ENCODE data around the gene CTAGE4.
A peak's percentile ranks its signal among the peaks of the same experiment; 100 is the strongest.
"Not testable (repeated sequence)": the region's sequence is repeated elsewhere in the genome, so short reads cannot be mapped to it uniquely, and the experiment has no call there.

Gene CTAGE4, protein sequence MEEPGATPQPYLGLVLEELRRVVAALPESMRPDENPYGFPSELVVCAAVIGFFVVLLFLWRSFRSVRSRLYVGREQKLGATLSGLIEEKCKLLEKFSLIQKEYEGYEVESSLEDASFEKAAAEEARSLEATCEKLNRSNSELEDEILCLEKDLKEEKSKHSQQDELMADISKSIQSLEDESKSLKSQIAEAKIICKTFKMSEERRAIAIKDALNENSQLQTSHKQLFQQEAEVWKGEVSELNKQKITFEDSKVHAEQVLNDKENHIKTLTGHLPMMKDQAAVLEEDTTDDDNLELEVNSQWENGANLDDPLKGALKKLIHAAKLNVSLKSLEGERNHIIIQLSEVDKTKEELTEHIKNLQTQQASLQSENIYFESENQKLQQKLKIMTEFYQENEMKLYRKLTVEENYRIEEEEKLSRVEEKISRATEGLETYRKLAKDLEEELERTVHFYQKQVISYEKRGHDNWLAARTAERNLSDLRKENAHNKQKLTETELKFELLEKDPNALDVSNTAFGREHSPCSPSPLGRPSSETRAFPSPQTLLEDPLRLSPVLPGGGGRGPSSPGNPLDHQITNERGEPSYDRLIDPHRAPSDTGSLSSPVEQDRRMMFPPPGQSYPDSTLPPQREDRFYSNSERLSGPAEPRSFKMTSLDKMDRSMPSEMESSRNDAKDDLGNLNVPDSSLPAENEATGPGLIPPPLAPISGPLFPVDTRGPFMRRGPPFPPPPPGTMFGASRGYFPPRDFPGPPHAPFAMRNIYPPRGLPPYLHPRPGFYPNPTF

GRCh38 chr7:144183166-144183565 is at the start of gene CTAGE4:
Gene CTAGE4 (plus strand): TSS chr7:144183466. CDS start chr7:144183504, 38 bp downstream.
- DNase-seq = not testable (repeated sequence)

DNA sequence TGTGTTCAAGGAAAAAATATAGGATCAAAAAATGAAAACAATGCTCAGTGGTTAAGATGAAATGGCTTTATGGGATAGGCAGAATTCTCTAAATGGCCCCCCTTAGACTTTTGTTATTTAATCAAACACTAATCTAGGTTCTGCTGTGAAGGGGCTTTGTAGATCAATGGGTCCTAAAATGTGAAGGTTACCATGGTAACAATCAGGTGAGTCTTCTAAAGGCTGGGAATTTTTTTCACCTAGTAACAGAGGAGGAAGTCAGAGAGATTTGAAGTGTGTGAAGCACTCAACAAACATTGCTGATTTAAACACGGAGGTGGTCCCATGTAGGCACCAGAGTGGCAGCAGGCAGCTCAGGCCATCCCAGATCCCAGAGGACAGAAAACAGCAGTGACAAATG is 49.1 kb upstream of the CTAGE4 start:
- no peak for DNase-seq

- no peak for DNase-seq
Measured at GRCh38 chr7:144137501-144137900, 45.8 kb upstream of the CTAGE4 start.

DNA sequence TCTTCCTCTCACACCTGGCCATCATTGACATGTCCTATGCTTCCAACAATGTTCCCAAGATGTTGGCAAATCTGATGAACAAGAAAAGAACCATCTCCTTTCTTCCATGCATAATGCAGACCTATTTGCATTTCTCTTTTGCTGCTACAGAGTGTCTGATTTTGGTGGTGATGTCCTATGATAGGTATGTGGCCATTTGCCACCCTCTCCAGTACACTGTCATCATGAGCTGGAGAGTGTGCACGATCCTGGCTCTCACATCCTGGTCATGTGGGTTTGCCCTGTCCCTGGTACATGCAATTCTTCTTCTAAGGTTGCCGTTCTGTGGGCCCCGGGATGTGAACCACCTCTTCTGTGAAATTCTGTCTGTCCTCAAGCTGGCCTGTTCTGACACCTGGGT is 41.1 kb upstream of the CTAGE4 start:
- no peak for DNase-seq

- DNase-seq = no peak
Measured at GRCh38 chr7:144144426-144144825, 38.8 kb upstream of the CTAGE4 start.

- no peak for DNase-seq
Measured at GRCh38 chr7:144148224-144148827, 34.9 kb upstream of the CTAGE4 start.

- DNase-seq = no peak
Measured at GRCh38 chr7:144158861-144159260, 24.4 kb upstream of the CTAGE4 start.

GRCh38 chr7:144164784-144165183 is 18.5 kb upstream of the CTAGE4 start:
- DNase-seq = no peak

DNA sequence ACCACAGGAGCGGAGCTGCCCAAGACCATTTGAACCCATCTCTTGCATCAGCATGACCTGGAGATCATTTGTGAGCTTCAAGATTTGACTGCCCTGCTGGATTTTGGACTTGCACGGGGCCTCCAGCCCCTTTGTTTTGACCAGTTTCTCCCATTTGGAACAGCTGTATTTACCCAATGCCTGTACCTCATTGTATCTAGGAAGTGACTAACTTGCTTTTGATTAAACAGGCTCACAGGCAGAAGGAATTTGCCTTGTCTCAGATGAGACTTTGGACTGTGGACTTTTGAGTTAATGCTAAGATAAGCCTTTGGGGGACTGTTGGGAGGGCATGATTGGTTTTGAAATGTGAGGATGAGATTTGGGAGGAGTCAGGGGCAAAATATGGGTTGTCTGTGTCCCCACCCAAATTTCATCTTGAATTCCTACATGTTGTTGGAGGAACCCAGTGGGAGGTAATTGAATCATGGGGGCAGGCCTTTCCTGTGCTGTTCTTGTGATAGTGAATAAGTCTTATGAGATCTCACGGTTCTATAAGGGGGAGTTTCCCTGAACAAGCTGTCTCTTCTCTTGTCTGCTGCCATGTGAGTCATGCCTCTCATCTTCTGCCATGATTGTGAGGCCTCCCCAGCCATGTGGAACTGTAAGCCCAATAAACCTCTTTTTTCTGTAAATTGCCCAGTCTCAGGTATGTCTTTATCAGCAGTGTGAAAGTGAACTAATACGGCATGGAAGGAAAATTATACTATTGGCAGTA is 11.5 kb upstream of the CTAGE4 start:
- not testable (repeated sequence) for DNase-seq

- no peak for DNase-seq
Measured at GRCh38 chr7:144174613-144175012, 8.7 kb upstream of the CTAGE4 start.

DNA sequence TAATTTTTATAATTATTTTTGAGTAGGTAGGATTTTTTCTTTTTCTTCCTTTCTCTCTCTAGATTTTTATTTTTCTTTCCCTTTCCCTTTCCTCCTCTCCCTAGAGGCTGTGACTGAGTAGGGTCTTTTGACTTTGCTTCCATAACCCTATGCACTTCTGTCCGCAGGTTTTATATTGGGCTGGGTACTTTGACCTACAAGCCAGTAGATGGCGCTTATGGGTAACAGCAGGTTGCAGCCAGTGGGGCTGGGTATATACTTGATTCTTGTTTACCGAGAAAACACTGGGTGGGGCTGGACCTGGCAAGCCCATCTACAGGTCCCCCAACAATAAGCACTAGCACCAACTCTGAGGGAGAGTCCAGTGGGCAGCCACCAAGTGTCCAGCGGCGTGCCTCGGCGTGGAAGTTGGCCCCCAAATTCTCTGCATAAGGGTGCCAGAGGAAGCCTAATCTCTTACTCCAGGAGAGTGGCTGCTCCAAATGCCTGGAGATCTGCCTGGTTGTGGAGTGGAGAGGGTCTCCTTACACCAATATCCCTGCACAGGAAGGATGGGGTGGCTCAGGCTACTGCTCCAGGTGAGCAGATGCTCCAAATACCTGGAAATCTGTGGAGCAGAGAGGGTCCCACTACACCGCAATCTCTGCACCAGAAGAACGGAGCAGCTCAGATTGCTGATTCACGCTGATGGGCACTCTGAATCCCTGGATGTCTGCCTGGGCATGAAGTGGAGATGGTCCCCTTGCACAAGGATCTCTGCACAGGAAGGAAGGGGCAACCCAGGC is 4.7 kb upstream of the CTAGE4 start:
- peak; percentile 6 for DNase-seq

DNA sequence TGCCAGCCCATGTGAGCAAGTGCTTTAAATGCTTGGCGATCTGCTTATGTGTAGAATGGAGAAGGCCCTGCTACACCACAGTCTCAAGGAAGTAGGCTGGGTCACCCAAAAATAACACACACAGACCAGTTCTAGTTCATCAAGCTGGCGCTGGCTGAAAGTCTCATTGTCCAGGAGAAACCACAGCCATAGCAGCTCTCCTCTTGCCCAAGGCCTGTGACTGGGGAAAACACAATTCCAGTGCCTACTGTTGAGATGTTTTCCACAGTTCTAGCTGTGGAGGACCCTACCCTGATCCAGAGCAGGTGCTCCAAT is 4.1 kb upstream of the CTAGE4 start:
- DNase-seq = not testable (repeated sequence)

DNA sequence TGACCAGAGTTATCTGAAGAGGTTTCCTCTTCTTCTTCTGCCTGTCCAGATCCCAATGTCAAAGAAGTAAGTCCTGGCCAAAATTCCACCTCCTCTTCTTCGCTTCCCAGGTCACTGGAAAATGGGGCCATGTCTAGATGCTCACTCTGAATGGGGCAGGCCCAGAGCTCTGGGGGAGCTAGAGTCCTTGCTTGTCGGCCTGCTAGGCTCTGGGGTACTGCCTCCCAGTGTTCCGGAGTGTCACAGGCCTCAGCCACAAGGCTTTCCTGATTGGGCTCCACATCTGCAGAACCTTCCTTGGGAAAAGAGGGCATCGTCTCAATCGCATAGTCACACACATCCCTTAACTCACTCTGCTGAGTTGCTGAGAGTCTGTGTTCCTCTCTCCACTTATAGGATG is 4.6 kb downstream of the CTAGE4 start:
- DNase-seq = not testable (repeated sequence)

DNA sequence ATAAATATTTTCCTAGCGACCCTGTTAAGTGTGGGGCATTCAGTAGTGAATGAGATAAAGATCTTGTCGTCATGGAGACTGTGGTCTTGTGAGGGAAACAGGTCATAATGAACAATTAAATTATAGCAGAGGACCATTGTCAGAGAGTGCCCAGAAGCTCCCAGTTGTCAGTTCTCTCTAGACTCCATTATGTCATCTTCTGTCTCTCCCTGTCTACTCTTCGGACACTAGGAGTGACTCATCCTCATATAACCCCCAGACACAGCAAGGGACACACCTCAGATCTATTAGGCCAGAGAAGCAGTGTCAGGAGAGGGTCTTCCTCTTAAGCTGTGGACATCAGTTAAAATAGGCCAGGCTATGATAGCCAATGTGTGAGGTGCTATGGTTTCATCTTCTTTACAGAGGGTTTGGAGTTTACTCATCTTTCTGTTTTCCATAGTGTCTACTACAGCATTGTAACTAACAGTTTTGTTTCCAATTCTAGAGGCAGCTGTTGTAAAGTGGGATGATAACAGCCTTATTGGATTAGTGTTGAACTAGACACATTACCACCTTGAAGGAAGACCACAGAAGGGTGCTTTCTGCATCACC is 5.4 kb downstream of the CTAGE4 start:
- DNase-seq = not testable (repeated sequence)

DNA sequence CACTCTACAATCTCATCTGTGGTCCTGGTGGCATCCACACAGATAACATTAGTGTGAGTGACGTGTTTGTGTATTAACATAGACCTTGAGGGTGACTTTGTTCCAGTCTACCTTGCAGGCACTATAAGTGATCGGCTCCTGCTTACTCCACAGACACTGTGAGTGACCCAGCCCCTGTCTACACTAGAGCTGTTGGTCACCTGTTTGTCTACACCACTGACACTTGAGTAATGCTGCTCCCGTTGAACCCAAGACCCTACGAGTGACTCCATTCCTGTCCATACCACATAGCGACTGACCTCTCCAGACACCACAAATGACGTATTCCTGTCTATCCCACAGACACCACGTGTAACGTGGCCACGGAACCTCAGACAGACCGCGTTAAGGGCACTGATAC is 10.5 kb downstream of the CTAGE4 start:
- not testable (repeated sequence) for DNase-seq

DNA sequence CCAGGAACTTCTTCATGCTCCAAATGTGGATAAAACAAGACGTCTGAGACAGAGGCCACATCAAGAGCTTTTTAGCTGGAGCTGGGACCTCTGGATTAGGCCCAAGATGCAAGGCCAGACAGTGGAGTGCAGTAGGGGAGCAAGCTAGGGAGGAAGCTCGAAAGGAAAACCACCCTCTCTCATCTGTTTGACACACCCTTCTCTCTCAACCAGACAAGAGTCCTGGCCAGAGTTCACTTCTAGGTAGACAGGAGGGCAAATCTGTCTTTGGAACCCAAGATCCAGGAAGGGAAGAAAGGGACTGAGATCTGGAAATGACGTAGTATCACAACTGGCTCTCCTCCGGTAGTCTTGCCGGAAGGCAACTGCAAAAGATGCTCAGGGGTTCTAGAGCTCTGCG is 11.2 kb downstream of the CTAGE4 start:
- DNase-seq = not testable (repeated sequence)

GRCh38 chr7:144195212-144195872 is 12.1 kb downstream of the CTAGE4 start, which contains the start of gene ARHGEF35:
Gene ARHGEF35 (minus strand): TSS chr7:144195833. CDS start chr7:144188383, 7,450 bp downstream.
- not testable (repeated sequence) for DNase-seq

DNA sequence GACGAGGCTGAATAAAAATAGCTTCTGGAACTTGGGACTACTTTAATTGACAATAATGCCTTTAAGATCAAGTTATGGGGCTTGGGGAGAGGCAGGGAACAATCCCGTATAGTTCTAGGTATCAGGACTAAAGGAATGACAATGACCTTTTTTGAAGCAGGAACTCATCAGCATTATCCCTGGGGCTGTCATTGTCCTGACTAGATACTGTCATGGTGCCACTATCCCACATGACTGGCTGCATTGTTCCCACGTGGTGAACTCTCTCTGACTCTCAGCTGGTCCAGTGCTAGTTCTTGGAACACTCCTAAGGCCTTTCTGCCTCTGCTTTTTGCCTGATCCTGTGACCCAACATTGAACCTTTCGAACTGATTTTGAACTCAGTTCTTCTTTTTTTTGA is 15.7 kb downstream of the CTAGE4 start:
- DNase-seq = not testable (repeated sequence)

GRCh38 chr7:144201978-144202377 is 18.7 kb downstream of the CTAGE4 start:
- not testable (repeated sequence) for DNase-seq

DNA sequence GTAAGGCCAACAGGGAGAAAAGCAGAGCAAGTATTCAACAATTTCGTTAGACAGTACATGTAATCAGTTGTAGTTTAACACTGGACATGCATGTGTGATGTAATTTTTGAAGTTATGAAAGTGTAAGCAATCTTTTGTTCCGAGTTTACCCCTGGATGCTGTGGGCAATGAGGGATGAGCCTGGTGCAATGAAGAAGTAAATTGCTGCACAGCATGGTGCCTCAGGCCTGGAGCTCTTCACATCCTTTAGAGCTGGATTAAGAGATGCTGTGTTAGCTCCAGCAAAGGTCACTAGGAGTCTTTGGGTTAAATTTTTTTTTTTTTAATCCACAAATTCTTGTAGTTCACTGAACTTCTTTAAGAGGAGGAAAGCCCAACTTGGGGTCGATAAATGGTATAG is 19.8 kb downstream of the CTAGE4 start:
- not testable (repeated sequence) for DNase-seq

GRCh38 chr7:144205306-144205705 is 22.0 kb downstream of the CTAGE4 start:
- not testable (repeated sequence) for DNase-seq

Measured in NCI-H1694 (cell line).